Suprapubic skin (tissue), 4 donors: ENCODE results near the gene WWTR1. TPM values are rescaled to one million over a fixed set of nuclear protein-coding genes. Genes with fewer than 3 reads are reported as not detected.

Experiments
- DNase-seq, 2 donors: peaks; one replicate each; pipeline ENCODE4 v3.0.0-alpha.2; 2019; ENCODE audit warnings: low spot score in 2 of 2
- H3K27ac ChIP-seq: fragments of 200-600 bp; sonication (generic); one replicate; pipeline ENCODE4 v1.5.1; 2019
- H3K27me3 ChIP-seq: fragments of 200-600 bp; sonication (generic); one replicate; pipeline ENCODE4 v1.5.1; 2019
- H3K36me3 ChIP-seq: fragments of 200-600 bp; sonication (generic); one replicate; pipeline ENCODE4 v1.5.1; 2019
- H3K4me1 ChIP-seq: fragments of 200-600 bp; sonication (generic); one replicate; pipeline ENCODE4 v1.5.1; 2019
- H3K4me3 ChIP-seq: fragments of 200-600 bp; sonication (generic); one replicate; pipeline ENCODE4 v1.5.1; 2019; ENCODE audit warnings: mild to moderate bottlenecking
- H3K9me3 ChIP-seq: fragments of 200-600 bp; sonication (generic); one replicate; pipeline ENCODE4 v1.5.1; 2019
- EP300 ChIP-seq: sonication (generic); formaldehyde crosslinking; IDR thresholded peaks from one replicate; pipeline ENCODE4 v1.6.1; 2017; ENCODE audit warnings: antibody characterized with exemption
- POLR2A ChIP-seq, 2 donors: fragments of 450-650 bp; IDR thresholded peaks; one replicate each; pipeline ENCODE4 v1.6.1; 2017; ENCODE audit warnings: antibody characterized with exemption in 2 of 2, mild to moderate bottlenecking in 2 of 2, moderate library complexity in 2 of 2
- POLR2AphosphoS5 ChIP-seq, 3 donors: sonication (generic); formaldehyde crosslinking; IDR thresholded peaks; one replicate each; pipeline ENCODE4 v1.6.1; 2017; ENCODE audit warnings: antibody characterized with exemption in 3 of 3
- WGBS: methylation state at CpG from one replicate; pipeline ENCODE4 v1.1.5; 2018; 5-methylcytosine and 5-hydroxymethylcytosine counted together
- total RNA-seq, 4 donors: library from RNA; depleted of rRNA; stranded (reverse); fragments of >200 nt; gene quantifications; one replicate each; pipeline ENCODE4 v1.1.0, GENCODE V29; 2016
- TF ChIP-seq, protein P1 (sequence below), 2 donors: fragments of 200-600 bp in 1 of 2; fragments of 450-650 bp in 1 of 2; sonication (generic) in 1 of 2; IDR thresholded peaks; one replicate each; pipeline ENCODE4 v1.5.1; 2016 to 2019; ENCODE audit warnings: antibody characterized with exemption in 2 of 2, mild to moderate bottlenecking in 1 of 2, moderate library complexity in 1 of 2

The WWTR1 gene
- total RNA-seq, 4 donors from 2014 or later: 33.0 to 68.9 (median 52.1) TPM

- no peak for DNase-seq
- no peaks in the 10 kb centered on the region for H3K9me3 ChIP-seq
- no peaks in the 10 kb centered on the region for H3K27me3 ChIP-seq
- H3K4me3 ChIP-seq: no peak overlapping the region
- WGBS: 44% methylated on average over 2 of the region's 2 CpGs
- peak overlapping the region; percentile 56 for H3K27ac ChIP-seq
- peaks cover 50% of the 10 kb centered on the region for H3K4me1 ChIP-seq
- H3K36me3 ChIP-seq: no peaks in the 10 kb centered on the region
- TF ChIP-seq, protein P1, sequence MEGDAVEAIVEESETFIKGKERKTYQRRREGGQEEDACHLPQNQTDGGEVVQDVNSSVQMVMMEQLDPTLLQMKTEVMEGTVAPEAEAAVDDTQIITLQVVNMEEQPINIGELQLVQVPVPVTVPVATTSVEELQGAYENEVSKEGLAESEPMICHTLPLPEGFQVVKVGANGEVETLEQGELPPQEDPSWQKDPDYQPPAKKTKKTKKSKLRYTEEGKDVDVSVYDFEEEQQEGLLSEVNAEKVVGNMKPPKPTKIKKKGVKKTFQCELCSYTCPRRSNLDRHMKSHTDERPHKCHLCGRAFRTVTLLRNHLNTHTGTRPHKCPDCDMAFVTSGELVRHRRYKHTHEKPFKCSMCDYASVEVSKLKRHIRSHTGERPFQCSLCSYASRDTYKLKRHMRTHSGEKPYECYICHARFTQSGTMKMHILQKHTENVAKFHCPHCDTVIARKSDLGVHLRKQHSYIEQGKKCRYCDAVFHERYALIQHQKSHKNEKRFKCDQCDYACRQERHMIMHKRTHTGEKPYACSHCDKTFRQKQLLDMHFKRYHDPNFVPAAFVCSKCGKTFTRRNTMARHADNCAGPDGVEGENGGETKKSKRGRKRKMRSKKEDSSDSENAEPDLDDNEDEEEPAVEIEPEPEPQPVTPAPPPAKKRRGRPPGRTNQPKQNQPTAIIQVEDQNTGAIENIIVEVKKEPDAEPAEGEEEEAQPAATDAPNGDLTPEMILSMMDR (IDR thresholded peaks at IDR 0.05): no peak
- TF ChIP-seq EP300 (no peak), POLR2A (IDR thresholded peaks at IDR 0.05) (no peak), POLR2AphosphoS5 (IDR thresholded peaks at IDR 0.05) (no peak)
Measured at GRCh38 chr3:149555927-149556326, 101.9 kb downstream of the WWTR1 start.

DNA sequence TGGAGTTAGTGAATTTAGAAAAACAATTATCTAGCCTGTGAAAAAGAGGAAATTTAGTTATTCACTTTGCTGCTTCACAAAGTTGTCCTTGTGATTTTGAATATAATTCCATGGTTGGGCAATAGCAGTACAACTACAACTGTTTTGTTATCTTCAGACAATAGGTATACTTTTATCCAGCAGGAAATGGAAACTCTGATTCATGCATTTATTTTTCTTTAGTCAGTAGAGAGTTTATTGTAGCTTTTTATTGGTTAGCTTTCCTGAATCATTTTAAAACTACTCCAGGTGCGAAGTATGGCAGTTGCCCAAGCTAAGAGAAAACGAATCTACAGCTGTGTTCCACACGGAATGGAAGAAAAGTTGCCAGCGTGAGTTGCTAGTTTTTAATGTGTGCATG lies 103.0 kb downstream of the WWTR1 start:
- no peak for TF ChIP-seq POLR2A (IDR thresholded peaks at IDR 0.05)
- TF ChIP-seq, protein P1 (IDR thresholded peaks at IDR 0.05): no peak
- TF ChIP-seq EP300: no peak
- no peak for TF ChIP-seq POLR2AphosphoS5 (IDR thresholded peaks at IDR 0.05)
- no peak for DNase-seq
- H3K27me3 ChIP-seq: no peaks in the 10 kb centered on the region
- H3K4me3 ChIP-seq: no peak overlapping the region
- H3K9me3 ChIP-seq: no peaks in the 10 kb centered on the region
- WGBS: 18% methylated on average over 4 of the region's 4 CpGs
- H3K36me3 ChIP-seq: no peaks in the 10 kb centered on the region
- peak overlapping the region; percentile 56 for H3K27ac ChIP-seq
- peaks cover 50% of the 10 kb centered on the region for H3K4me1 ChIP-seq

DNA sequence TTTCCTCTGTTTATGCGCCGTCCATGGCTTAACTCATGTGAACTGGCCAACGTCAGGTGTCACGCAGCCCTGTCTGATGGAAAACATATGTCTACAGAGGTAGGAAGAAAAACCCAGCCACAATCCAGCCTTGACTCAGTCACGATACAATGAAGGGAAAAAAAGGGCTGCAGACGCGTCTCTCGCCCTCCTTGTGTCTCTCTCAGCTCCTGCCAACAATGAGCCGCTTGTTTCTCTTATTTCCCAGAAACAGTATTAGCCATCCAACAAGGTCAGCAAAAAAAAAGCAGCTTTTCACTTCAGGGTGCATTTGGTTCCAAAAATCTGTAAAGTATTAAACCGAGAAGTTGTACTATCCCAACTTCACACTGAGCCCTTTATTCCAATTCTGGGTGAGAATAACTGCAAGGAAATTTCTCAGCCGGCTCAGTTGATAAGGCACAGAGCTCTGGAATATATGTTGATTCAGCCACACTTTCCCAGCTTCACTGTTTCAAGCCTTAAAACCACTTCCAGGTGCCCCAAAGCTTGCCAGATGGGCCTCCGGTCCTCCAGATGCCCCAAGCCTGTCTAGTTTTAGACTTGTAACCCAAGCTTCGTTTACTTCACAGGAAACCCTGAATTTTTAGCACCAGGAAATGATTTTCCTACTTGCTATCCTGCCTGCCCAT lies 103.9 kb downstream of the WWTR1 start:
- peaks cover 51% of the 10 kb centered on the region for H3K4me1 ChIP-seq
- H3K27me3 ChIP-seq: no peaks in the 10 kb centered on the region
- H3K27ac ChIP-seq: peak overlapping the region; percentile 56
- no peak overlapping the region for H3K4me3 ChIP-seq
- no peaks in the 10 kb centered on the region for H3K9me3 ChIP-seq
- no peaks in the 10 kb centered on the region for H3K36me3 ChIP-seq
- TF ChIP-seq EP300 (no peak), POLR2AphosphoS5 (IDR thresholded peaks at IDR 0.05) (peak in 2 of 3 donors; percentile 25 to 48), POLR2A (IDR thresholded peaks at IDR 0.05) (no peak)
- TF ChIP-seq, protein P1 (IDR thresholded peaks at IDR 0.05): no peak
- 51% methylated on average over 13 of the region's 13 CpGs for WGBS
- no peak for DNase-seq

GRCh38 chr3:149552700-149553099 lies 105.1 kb downstream of the WWTR1 start:
- H3K4me3 ChIP-seq: no peak overlapping the region
- no peaks in the 10 kb centered on the region for H3K9me3 ChIP-seq
- H3K27me3 ChIP-seq: no peaks in the 10 kb centered on the region
- TF ChIP-seq, protein P1 (IDR thresholded peaks at IDR 0.05): no peak
- TF ChIP-seq POLR2AphosphoS5 (IDR thresholded peaks at IDR 0.05) (no peak), EP300 (no peak), POLR2A (IDR thresholded peaks at IDR 0.05) (no peak)
- H3K27ac ChIP-seq: peak overlapping the region; percentile 56
- 77% methylated on average over 2 of the region's 2 CpGs for WGBS
- DNase-seq: no peak
- H3K4me1 ChIP-seq: peaks cover 63% of the 10 kb centered on the region
- H3K36me3 ChIP-seq: no peaks in the 10 kb centered on the region

GRCh38 chr3:149551500-149551899 lies 106.3 kb downstream of the WWTR1 start:
- no peaks in the 10 kb centered on the region for H3K9me3 ChIP-seq
- H3K27ac ChIP-seq: peak overlapping the region; percentile 22
- no peaks in the 10 kb centered on the region for H3K36me3 ChIP-seq
- no peak overlapping the region for H3K4me3 ChIP-seq
- no peak for DNase-seq
- TF ChIP-seq, protein P1 (IDR thresholded peaks at IDR 0.05): no peak
- TF ChIP-seq POLR2A (IDR thresholded peaks at IDR 0.05): no peak
- no peak for TF ChIP-seq EP300
- no peak for TF ChIP-seq POLR2AphosphoS5 (IDR thresholded peaks at IDR 0.05)
- H3K27me3 ChIP-seq: no peaks in the 10 kb centered on the region
- H3K4me1 ChIP-seq: peaks cover 69% of the 10 kb centered on the region
